Caco-2 (cell line): ENCODE data around the gene ABHD12. TPM values are rescaled to one million over a fixed set of nuclear protein-coding genes. Genes with fewer than 3 reads are reported as not detected.

Source experiments
- BruUV-seq: library from RNA; stranded (reverse); fragments of 400-500 nt; replicated peaks from 2 replicates; lab custom pipeline; 2021; lab: Mats Ljungman, UMichigan
- CTCF ChIA-PET: fragments of 300-600 bp; sonication (Branson Sonifier 250); formaldehyde crosslinking; loops from one replicate; lab custom pipeline; 2022; ENCODE audit warnings: antibody characterized with exemption; lab: Charles Lee
- POLR2A ChIA-PET: fragments of 300-600 bp; sonication (Branson Sonifier 250); formaldehyde crosslinking; loops from one replicate; lab custom pipeline; 2022; ENCODE audit warnings: antibody characterized with exemption; lab: Charles Lee
- DNase-seq, 2 experiments: peaks; one replicate each; pipeline versions ENCODE4 v3.0.0 to v3.0.0-alpha.2; 2020 to 2022
- H3K27me3 ChIP-seq: replicated peaks from 2 replicates; pipeline ENCODE4 v1.6.0; 2011; ENCODE audit warnings: low read length; ENCODE audit not compliant: control insufficient read depth, insufficient read depth
- H3K36me3 ChIP-seq: 2 replicates; pipeline ENCODE4 v1.5.1; 2011; ENCODE audit warnings: low read length; ENCODE audit not compliant: control insufficient read depth, insufficient read depth
- H3K4me1 ChIP-seq: fragments of 250-450 bp; sonication (Bioruptor Pico); 2 replicates; pipeline ENCODE4 v1.5.1; 2020; ENCODE audit warnings: mild to moderate bottlenecking
- H3K4me3 ChIP-seq: 2 replicates; pipeline ENCODE4 v1.5.1; 2011; ENCODE audit warnings: low read depth, mild to moderate bottlenecking, control low read depth, low read length
- H3K9me3 ChIP-seq: fragments of 250-450 bp; sonication (Bioruptor Pico); 2 replicates; pipeline ENCODE4 v1.5.1; 2020; ENCODE audit warnings: mild to moderate bottlenecking, moderate library complexity
- H3K27ac Mint-ChIP-seq: one replicate; pipeline ENCODE4 v1.8.0; 2022; ENCODE audit warnings: mixed read lengths; ENCODE audit not compliant: unreplicated experiment
- H3K27me3 Mint-ChIP-seq: one replicate; pipeline ENCODE4 v1.8.0; 2022; ENCODE audit warnings: mixed read lengths; ENCODE audit not compliant: insufficient read depth, unreplicated experiment
- H3K36me3 Mint-ChIP-seq: one replicate; pipeline ENCODE4 v1.8.0; 2022; ENCODE audit warnings: mild to moderate bottlenecking, mixed read lengths; ENCODE audit not compliant: insufficient read depth, unreplicated experiment
- H3K4me1 Mint-ChIP-seq: one replicate; pipeline ENCODE4 v1.8.0; 2022; ENCODE audit warnings: low read depth, mixed read lengths; ENCODE audit not compliant: unreplicated experiment
- H3K4me3 Mint-ChIP-seq: one replicate; pipeline ENCODE4 v1.8.0; 2022; ENCODE audit warnings: mild to moderate bottlenecking, moderate library complexity, mixed read lengths; ENCODE audit not compliant: unreplicated experiment
- H3K9me3 Mint-ChIP-seq: one replicate; pipeline ENCODE4 v1.8.0; 2022; ENCODE audit warnings: mixed read lengths; ENCODE audit not compliant: unreplicated experiment
- CTCF ChIP-seq, 2 experiments: fragments of 200-600 bp in 1 of 2; IDR thresholded peaks; 1 replicate in 1 of 2; 2 replicates in 1 of 2; pipeline versions ENCODE4 v1.5.1 to v1.8.0; 2011 to 2022; ENCODE audit warnings: antibody characterized with exemption in 1 of 2, control low read depth in 1 of 2, inconsistent platforms in 1 of 2, low read depth in 1 of 2, low read length in 1 of 2, mild to moderate bottlenecking in 1 of 2, moderate library complexity in 1 of 2; ENCODE audit not compliant: insufficient read depth in 1 of 2, severe bottlenecking in 1 of 2, unreplicated experiment in 1 of 2
- intact Hi-C: fragments of 100-400 bp; cut with micrococcal nuclease; formaldehyde crosslinking; loops from one replicate; pipeline ENCODE4 v1.10.0; 2022; ENCODE audit not compliant: unreplicated experiment
- total RNA-seq: library from RNA; stranded (reverse); gene quantifications from 2 replicates; pipeline ENCODE4 v1.2.3, GENCODE V29; 2022

The ABHD12 gene
- total RNA-seq, 1 experiment from 2014 or later: 104 TPM

- no peaks in the 10 kb centered on the region for H3K4me1 Mint-ChIP-seq
- peaks cover 38% of the 10 kb centered on the region for H3K36me3 Mint-ChIP-seq
- no peak for DNase-seq
- H3K27me3 ChIP-seq: no peaks in the 10 kb centered on the region
- H3K4me3 Mint-ChIP-seq: no peak overlapping the region
- H3K4me3 ChIP-seq: no peak overlapping the region
- H3K27me3 Mint-ChIP-seq: no peaks in the 10 kb centered on the region
- TF ChIP-seq CTCF (IDR thresholded peaks at IDR 0.05; ENCODE audit: insufficient read depth in 1 of 2, low read depth in 1 of 2, low read length in 1 of 2, severe bottlenecking in 1 of 2, unreplicated experiment in 1 of 2): no peak
- intact Hi-C loops: no loop called here
- H3K36me3 ChIP-seq: no peaks in the 10 kb centered on the region
- H3K9me3 Mint-ChIP-seq: no peaks in the 10 kb centered on the region
- ChIA-PET CTCF (no interaction called here), POLR2A (no interaction called here)
- no peaks in the 10 kb centered on the region for H3K4me1 ChIP-seq
- BruUV-seq: no TSS peak
- H3K9me3 ChIP-seq: no peaks in the 10 kb centered on the region
- H3K27ac Mint-ChIP-seq: no peak overlapping the region
Measured at GRCh38 chr20:25284131-25284601, 106.5 kb downstream of the ABHD12 start.

GRCh38 chr20:25283221-25283951 is 107.2 kb downstream of the ABHD12 start:
- BruUV-seq: no TSS peak
- POLR2A ChIA-PET: no interaction called here
- no peaks in the 10 kb centered on the region for H3K9me3 ChIP-seq
- Mint-ChIP-seq H3K27ac (no peak overlapping the region), H3K27me3 (no peaks in the 10 kb centered on the region), H3K9me3 (no peaks in the 10 kb centered on the region), H3K4me3 (no peak overlapping the region), H3K36me3 (peaks cover 38% of the 10 kb centered on the region), H3K4me1 (no peaks in the 10 kb centered on the region)
- intact Hi-C loops: no loop called here
- H3K4me3 ChIP-seq: no peak overlapping the region
- no peaks in the 10 kb centered on the region for H3K36me3 ChIP-seq
- peak in 1 of 2 experiments; percentile 32 for DNase-seq
- H3K4me1 ChIP-seq: no peaks in the 10 kb centered on the region
- H3K27me3 ChIP-seq: no peaks in the 10 kb centered on the region
- CTCF ChIA-PET: no interaction called here
- TF ChIP-seq CTCF (IDR thresholded peaks at IDR 0.05; ENCODE audit: insufficient read depth in 1 of 2, low read depth in 1 of 2, low read length in 1 of 2, severe bottlenecking in 1 of 2, unreplicated experiment in 1 of 2): no peak

GRCh38 chr20:25282796-25283195 is 107.8 kb downstream of the ABHD12 start:
- intact Hi-C loops: no loop called here
- no peak for TF ChIP-seq CTCF (IDR thresholded peaks at IDR 0.05; ENCODE audit: insufficient read depth in 1 of 2, low read depth in 1 of 2, low read length in 1 of 2, severe bottlenecking in 1 of 2, unreplicated experiment in 1 of 2)
- DNase-seq: peak in 1 of 2 experiments; percentile 19
- Mint-ChIP-seq H3K4me3 (no peak overlapping the region), H3K27me3 (no peaks in the 10 kb centered on the region), H3K9me3 (no peaks in the 10 kb centered on the region), H3K36me3 (peaks cover 34% of the 10 kb centered on the region), H3K27ac (peak overlapping the region; percentile 16), H3K4me1 (no peaks in the 10 kb centered on the region)
- Histone ChIP-seq H3K36me3 (no peaks in the 10 kb centered on the region), H3K9me3 (no peaks in the 10 kb centered on the region), H3K27me3 (no peaks in the 10 kb centered on the region), H3K4me1 (no peaks in the 10 kb centered on the region), H3K4me3 (no peak overlapping the region)
- ChIA-PET POLR2A (no interaction called here), CTCF (no interaction called here)
- no TSS peak for BruUV-seq
